K562 (cell line): Measurements from ENCODE around the gene MFSD2B. TPM values are rescaled to one million over a fixed set of nuclear protein-coding genes. Genes with fewer than 3 reads are reported as not detected.

Experiments used
- ATAC-seq: fragments of 200-7000 bp; cut with Tn5 transposase; 3 replicates; pipeline ENCODE4 v1.9.1; 2020; ENCODE audit warnings: moderate library complexity
- BruUV-seq: library from RNA; stranded (reverse); fragments of 400-500 nt; replicated peaks from 2 replicates; lab custom pipeline; 2021; lab: Mats Ljungman, UMichigan
- CTCF ChIA-PET: fragments of 300-600 bp; formaldehyde crosslinking; extraction: SDS; loops from one replicate; lab custom pipeline; 2021; ENCODE audit warnings: low intra/inter-chr PET ratio; lab: Yijun Ruan, JAX
- POLR2A ChIA-PET: fragments of 300-600, 350-650 bp; sonication (Branson Sonifier 250); formaldehyde crosslinking; extraction: SDS; loops from one replicate; lab custom pipeline; 2021; ENCODE audit warnings: antibody characterized with exemption, inconsistent platforms; lab: Yijun Ruan, JAX
- DNase-seq, 4 experiments: peaks; one replicate each; pipeline versions ENCODE4 v3.0.0 to v3.0.0-alpha.2; 2011 to 2018; ENCODE audit warnings: low spot score in 3 of 4, mixed read lengths in 3 of 4; ENCODE audit errors: extremely low read depth in 1 of 4
- FAIRE-seq: peaks from 2 replicates; lab custom pipeline; 2011; peaks lifted over from hg19 to GRCh38; lab: Jason Lieb, UNC
- H2AFZ ChIP-seq: 2 replicates; pipeline ENCODE4 v1.6.0; 2011; ENCODE audit warnings: low read depth, low read length, control low read depth, inconsistent platforms
- H3K27ac ChIP-seq: fragments of 200-600 bp; 3 replicates; pipeline ENCODE4 v1.8.0; 2011; ENCODE audit warnings: low read depth, mild to moderate bottlenecking, control low read depth, inconsistent platforms, low read length, moderate library complexity, mixed read lengths; ENCODE audit errors: extremely low read depth
- H3K27me3 ChIP-seq, 2 experiments: fragments of 300-600 bp in 1 of 2; 2 replicates in 1 of 2; 3 replicates in 1 of 2; pipeline versions ENCODE4 v1.6.0 to v1.8.0; 2011; ENCODE audit warnings: inconsistent platforms in 2 of 2, low read length in 2 of 2, mild to moderate bottlenecking in 1 of 2, mixed read lengths in 1 of 2, moderate library complexity in 1 of 2; ENCODE audit not compliant: control insufficient read depth in 2 of 2, insufficient read depth in 2 of 2
- H3K36me3 ChIP-seq: fragments of 300-600 bp; 3 replicates; pipeline ENCODE4 v1.8.0; 2011; ENCODE audit warnings: mild to moderate bottlenecking, low read length, inconsistent platforms; ENCODE audit not compliant: control insufficient read depth, insufficient read depth
- H3K4me1 ChIP-seq, 2 experiments: fragments of 200-600 bp in 1 of 2; replicated peaks in 1 of 2; 2 replicates in 1 of 2; 3 replicates in 1 of 2; pipeline versions ENCODE4 v1.5.1 to v1.8.0; 2011; ENCODE audit warnings: inconsistent platforms in 2 of 2, low read length in 2 of 2, mild to moderate bottlenecking in 1 of 2, mixed read lengths in 1 of 2, moderate library complexity in 1 of 2; ENCODE audit not compliant: control insufficient read depth in 2 of 2, insufficient read depth in 2 of 2
- H3K4me2 ChIP-seq: 2 replicates; pipeline ENCODE4 v1.6.1; 2011; ENCODE audit warnings: low read length, control low read depth, inconsistent platforms, mixed read lengths; ENCODE audit not compliant: insufficient read depth
- H3K4me3 ChIP-seq: fragments of 200-600 bp; sonication (generic), shearing (Covaris generic); 2 replicates; pipeline ENCODE4 v1.5.1; 2016; ENCODE audit warnings: control low read depth, inconsistent platforms
- H3K79me2 ChIP-seq: fragments of 200-600 bp; 3 replicates; pipeline ENCODE4 v1.8.0; 2011; ENCODE audit warnings: low read length, inconsistent platforms; ENCODE audit not compliant: control insufficient read depth, insufficient read depth
- H3K9ac ChIP-seq, 2 experiments: 2 replicates each; pipeline versions ENCODE4 v1.6.0 to v1.6.1; 2011; ENCODE audit warnings: low read depth in 2 of 2, low read length in 2 of 2, control low read depth in 1 of 2, inconsistent platforms in 1 of 2, mild to moderate bottlenecking in 1 of 2, mixed read lengths in 1 of 2; ENCODE audit not compliant: insufficient read depth in 1 of 2
- H3K9me1 ChIP-seq: one replicate; pipeline ENCODE4 v1.6.0; 2011; ENCODE audit warnings: inconsistent platforms, mild to moderate bottlenecking, low read length, moderate library complexity; ENCODE audit not compliant: control insufficient read depth, insufficient read depth
- H3K9me3 ChIP-seq: replicated peaks from 2 replicates; pipeline ENCODE4 v1.5.1; 2011; ENCODE audit warnings: low read depth, low read length, inconsistent platforms; ENCODE audit not compliant: control insufficient read depth, insufficient read depth
- H4K20me1 ChIP-seq: replicated peaks from 2 replicates; pipeline ENCODE4 v1.6.1; 2011; ENCODE audit warnings: low read length, inconsistent platforms, mixed read lengths; ENCODE audit not compliant: control insufficient read depth, insufficient read depth
- DNMT1 ChIP-seq: fragments of 450-650 bp; IDR thresholded peaks from 2 replicates; pipeline ENCODE4 v1.6.1; 2016; ENCODE audit warnings: antibody characterized with exemption, mild to moderate bottlenecking
- NR1H2 ChIP-seq: sonication (generic); formaldehyde crosslinking; IDR thresholded peaks from 2 replicates; pipeline ENCODE4 v1.4.0; 2020; ENCODE audit warnings: mild to moderate bottlenecking, missing genetic modification reagents
- POLR2AphosphoS5 ChIP-seq: IDR thresholded peaks from 2 replicates; pipeline ENCODE4 v1.6.1; 2011; ENCODE audit warnings: mild to moderate bottlenecking, low read depth, low read length, moderate library complexity; ENCODE audit not compliant: control insufficient read depth, insufficient read depth
- POLR3A ChIP-seq: IDR thresholded peaks from 2 replicates; pipeline ENCODE4 v1.6.1; 2011; ENCODE audit warnings: borderline replicate concordance, mild to moderate bottlenecking, moderate library complexity; ENCODE audit not compliant: insufficient read length, insufficient read depth; ENCODE audit errors: extremely low read depth
- RFX1 ChIP-seq: fragments of 450-650 bp; IDR thresholded peaks from 2 replicates; pipeline ENCODE4 v1.6.1; 2016; ENCODE audit warnings: mild to moderate bottlenecking, moderate library complexity
- ZNF395 ChIP-seq: fragments of 200-800 bp; sonication (Bioruptor generic); IDR thresholded peaks from 2 replicates; pipeline ENCODE4 v1.6.1; 2017; ENCODE audit warnings: missing genetic modification characterization, missing compliant biosample characterization
- WGBS: fragments of 100-300 bp; shearing (Covaris generic); methylation state at CpG from one replicate; pipeline ENCODE4 v1.1.6; 2016; ENCODE audit warnings: low coverage, mixed read lengths; ENCODE audit not compliant: insufficient coverage; ENCODE audit errors: missing lambda C conversion rate; 5-methylcytosine and 5-hydroxymethylcytosine counted together
- in situ Hi-C: fragments of 300-500 bp; cut with MboI; formaldehyde crosslinking; loops from 4 replicates; pipeline ENCODE4 v1.15.0; 2018; ENCODE audit warnings: inconsistent platforms, mixed read lengths
- intact Hi-C: fragments of 100-400 bp; cut with micrococcal nuclease; formaldehyde crosslinking; loops from 2 replicates; pipeline ENCODE4 v1.14.2; 2022
- polyA plus RNA-seq, 8 experiments: library from polyadenylated mRNA; depleted of rRNA in 4 of 8; stranded (reverse) in 5 of 8; unstranded in 3 of 8; fragments of >200 nt; fragmentation: Nextera tagmentation in 2 of 8; fragmentation: Illumina TruSeq in 1 of 8; extraction: Ambion mirVana in 2 of 8; extraction: Trizol in 1 of 8; gene quantifications; 2 replicates each; pipeline versions ENCODE4 v1.2.1 to v1.2.3, GENCODE V29; 2011 to 2014; ENCODE audit warnings: inconsistent platforms in 1 of 8, missing spikeins in 1 of 8
- total RNA-seq, 7 experiments: library from RNA; depleted of rRNA in 6 of 7; stranded (reverse); fragments of >200 nt in 6 of 7; fragmentation: Illumina TruSeq in 2 of 7; extraction: Trizol in 2 of 7; gene quantifications; 2 replicates each; pipeline versions ENCODE4 v1.2.1 to v1.2.3, GENCODE V29; 2011 to 2021; ENCODE audit warnings: low replicate concordance in 1 of 7

MFSD2B gene
- total and polyA plus RNA-seq, 9 of the 15 experiments (the other 6 are each of a cell fraction or from before 2014, with no cell fraction given), result 2.6 to 10.9 (median 6.8) TPM

- 8% methylated on average over 8 of the region's 8 CpGs for WGBS
- no peak overlapping the region for H2AFZ ChIP-seq
- POLR2A ChIA-PET, result interaction anchor here (0.9 to 2.0 kb wide), 3 partner anchors 14 to 26 kb away, joined by 3 to 7 read pairs (median 5); partner anchors contain the start of gene SF3B6
- in situ Hi-C loops (no loop called here), intact Hi-C loops (no loop called here)
- H3K9ac ChIP-seq, result no peak overlapping the region
- H3K27ac ChIP-seq, result no peak overlapping the region
- CTCF ChIA-PET, result no interaction called here
- H3K4me2 ChIP-seq, result no peak overlapping the region
- H3K79me2 ChIP-seq, result peaks cover 3% of the 10 kb centered on the region
- H3K27me3 ChIP-seq, result peaks cover 10 to 11% of the 10 kb centered on the region in 2 experiments; a peak in 4 of 5 replicates
- H4K20me1 ChIP-seq, result no peaks in the 10 kb centered on the region; the same call in 1 of the 2 replicates
- FAIRE-seq (no peak), DNase-seq (no peak), ATAC-seq (no peak)
- H3K9me1 ChIP-seq, result no peaks in the 10 kb centered on the region
- peaks cover 8 to 22% of the 10 kb centered on the region in 2 experiments; a peak in 4 of 5 replicates for H3K4me1 ChIP-seq
- H3K9me3 ChIP-seq, result no peaks in the 10 kb centered on the region
- TF ChIP-seq NR1H2 (CRISPR knock-in tag), result no peak
- no peak for TF ChIP-seq POLR2AphosphoS5
- TF ChIP-seq RFX1, result no peak
- TF ChIP-seq ZNF395 (CRISPR knock-in tag), result no peak
- no peak for TF ChIP-seq DNMT1
- TF ChIP-seq POLR3A, result no peak
- H3K36me3 ChIP-seq, result no peaks in the 10 kb centered on the region
- no peak overlapping the region for H3K4me3 ChIP-seq
- no TSS peak for BruUV-seq
These were observed 41.9 kb downstream of the MFSD2B start for GRCh38 chr2:24051833-24052232.
